Measurements from ENCODE around the gene TAF4.

- TF ChIP-seq CTCF (IDR thresholded peaks at IDR 0.05; ENCODE audit: insufficient read depth, low read length, poor library complexity, severe bottlenecking) = no peak
- TF ChIP-seq EZH2phosphoT487 (conservative IDR thresholded peaks at IDR 0.05; ENCODE audit: low read length) = no peak
Measured at GRCh38 chr20:62045118-62045517, 20.6 kb downstream of the TAF4 start.
